Stimulated activated CD8-positive, alpha-beta memory T cell treated with anti-CD3 and anti-CD28 coated beads, Interleukin-12 subunit alpha, Interleukin-12 subunit beta, amount 100 ng/mL, for 24 hours (primary cell): ENCODE data around the gene DNAJC5.
"Not testable (repeated sequence)": the region's sequence is repeated elsewhere in the genome, so short reads cannot be mapped to it uniquely, and the experiment has no call there.

Source experiments
- DNase-seq: peaks from one replicate; pipeline ENCODE4 v3.0.0-alpha.2; 2020; ENCODE audit errors: extremely low read depth

Gene DNAJC5

GRCh38 chr20:63861365-63861934 is 33.5 kb upstream of the DNAJC5 start, which contains the start of gene ABHD16B:
Gene ABHD16B, plus strand, starts transcription at chr20:63861498. Its CDS starts 43 bp downstream, at chr20:63861541.
- DNase-seq: no peak

GRCh38 chr20:63861981-63862901 is 32.7 kb upstream of the DNAJC5 start:
- no peak for DNase-seq

- DNase-seq: no peak
Observed at GRCh38 chr20:63863021-63863797, 31.7 kb upstream of the DNAJC5 start.

GRCh38 chr20:63863798-63864544 is 31.0 kb upstream of the DNAJC5 start:
- peak; percentile 48 for DNase-seq

- no peak for DNase-seq
Observed at GRCh38 chr20:63864545-63864977, 30.4 kb upstream of the DNAJC5 start.

- peak; percentile 95 for DNase-seq
Observed at GRCh38 chr20:63864978-63865640, 29.8 kb upstream of the DNAJC5 start, which contains the start of gene TPD52L2. Gene TPD52L2, plus strand, starts transcription at chr20:63865270. Its CDS starts 96 bp downstream, at chr20:63865366.

- DNase-seq: not testable (repeated sequence)
Observed at GRCh38 chr20:63867042-63867441, 27.9 kb upstream of the DNAJC5 start.

- DNase-seq: no peak
Observed at GRCh38 chr20:63868264-63868663, 26.7 kb upstream of the DNAJC5 start.

- DNase-seq: no peak
Observed at GRCh38 chr20:63873477-63873971, 21.4 kb upstream of the DNAJC5 start.

- not testable (repeated sequence) for DNase-seq
Observed at GRCh38 chr20:63874241-63874640, 20.7 kb upstream of the DNAJC5 start.

GRCh38 chr20:63876489-63877036 is 18.4 kb upstream of the DNAJC5 start:
- DNase-seq: no peak

GRCh38 chr20:63877755-63878470 is 17.0 kb upstream of the DNAJC5 start:
- no peak for DNase-seq

- no peak for DNase-seq
Observed at GRCh38 chr20:63878899-63879663, 15.8 kb upstream of the DNAJC5 start.

- not testable (repeated sequence) for DNase-seq
Observed at GRCh38 chr20:63880901-63881300, 14.0 kb upstream of the DNAJC5 start.

- no peak for DNase-seq
Observed at GRCh38 chr20:63881451-63882226, 13.3 kb upstream of the DNAJC5 start.

GRCh38 chr20:63882257-63883200 is 12.4 kb upstream of the DNAJC5 start:
- no peak for DNase-seq

GRCh38 chr20:63883201-63883593 is 11.7 kb upstream of the DNAJC5 start:
- DNase-seq: no peak
